GM12875 (cell line): ENCODE measurements around the gene PCK1.
A peak's percentile ranks its signal among the peaks of the same experiment; 100 is the strongest.
"Not testable (repeated sequence)": the region's sequence is repeated elsewhere in the genome, so short reads cannot be mapped to it uniquely, and the experiment has no call there.

Experiments
- H3K4me3 ChIP-seq: one replicate; pipeline ENCODE4 v1.5.1; 2011; ENCODE audit warnings: low read depth, low read length, control low read depth
- TF ChIP-seq, protein P1 (sequence below): IDR thresholded peaks from 2 replicates; pipeline ENCODE4 v1.5.1; 2011; ENCODE audit warnings: low read depth, mild to moderate bottlenecking, control low read depth, inconsistent platforms, low read length, moderate library complexity, borderline replicate concordance; ENCODE audit not compliant: insufficient read depth

PCK1 gene

GRCh38 chr20:57560554-57561355 is at the start of gene PCK1:
PCK1 (plus strand) TSS chr20:57561110; CDS start chr20:57561412, 302 bp downstream.
- TF ChIP-seq, protein P1, sequence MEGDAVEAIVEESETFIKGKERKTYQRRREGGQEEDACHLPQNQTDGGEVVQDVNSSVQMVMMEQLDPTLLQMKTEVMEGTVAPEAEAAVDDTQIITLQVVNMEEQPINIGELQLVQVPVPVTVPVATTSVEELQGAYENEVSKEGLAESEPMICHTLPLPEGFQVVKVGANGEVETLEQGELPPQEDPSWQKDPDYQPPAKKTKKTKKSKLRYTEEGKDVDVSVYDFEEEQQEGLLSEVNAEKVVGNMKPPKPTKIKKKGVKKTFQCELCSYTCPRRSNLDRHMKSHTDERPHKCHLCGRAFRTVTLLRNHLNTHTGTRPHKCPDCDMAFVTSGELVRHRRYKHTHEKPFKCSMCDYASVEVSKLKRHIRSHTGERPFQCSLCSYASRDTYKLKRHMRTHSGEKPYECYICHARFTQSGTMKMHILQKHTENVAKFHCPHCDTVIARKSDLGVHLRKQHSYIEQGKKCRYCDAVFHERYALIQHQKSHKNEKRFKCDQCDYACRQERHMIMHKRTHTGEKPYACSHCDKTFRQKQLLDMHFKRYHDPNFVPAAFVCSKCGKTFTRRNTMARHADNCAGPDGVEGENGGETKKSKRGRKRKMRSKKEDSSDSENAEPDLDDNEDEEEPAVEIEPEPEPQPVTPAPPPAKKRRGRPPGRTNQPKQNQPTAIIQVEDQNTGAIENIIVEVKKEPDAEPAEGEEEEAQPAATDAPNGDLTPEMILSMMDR = no peak
- no peak within 1 kb of the TSS for H3K4me3 ChIP-seq

GRCh38 chr20:57511709-57512108 is 49.2 kb upstream of the PCK1 start:
- not testable (repeated sequence) for H3K4me3 ChIP-seq

DNA sequence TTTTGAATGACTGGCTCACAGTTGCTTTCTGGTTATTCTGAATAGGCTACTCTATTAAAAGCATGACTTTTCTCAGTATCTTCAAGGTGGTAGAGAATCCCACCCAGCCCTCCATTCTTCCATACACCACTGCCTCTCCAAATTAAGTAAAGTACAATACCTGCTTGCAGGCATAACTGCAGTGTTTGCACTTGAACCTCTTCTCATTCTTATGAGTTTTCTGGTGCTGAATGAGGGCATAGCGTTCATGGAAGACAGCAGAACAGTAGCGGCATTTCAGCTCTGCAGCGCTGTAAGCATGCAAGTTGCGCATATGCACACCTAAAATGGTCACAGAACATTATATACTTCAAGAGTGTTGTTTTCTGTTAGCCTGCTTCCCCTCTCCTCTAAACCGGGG is 48.5 kb upstream of the PCK1 start:
- TF ChIP-seq, protein P1 = no peak

DNA sequence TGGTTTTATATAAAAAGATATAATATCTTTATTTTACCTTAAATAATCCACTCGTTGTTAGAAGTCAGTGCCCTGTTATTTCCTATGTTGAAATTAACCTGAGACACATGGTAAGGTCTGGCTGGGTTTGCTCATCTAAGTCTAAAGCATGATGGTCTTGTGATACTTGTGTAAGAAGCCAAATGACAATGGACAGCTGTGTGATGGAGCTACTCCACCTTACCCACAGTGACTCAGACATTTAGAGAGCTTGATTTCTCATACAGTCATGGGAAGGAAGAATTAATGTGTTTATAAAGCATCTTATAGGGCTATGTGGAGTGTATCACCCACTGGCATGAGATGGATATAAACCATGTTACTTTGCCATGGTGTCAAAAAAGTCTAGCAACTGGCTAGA is 47.7 kb upstream of the PCK1 start:
- H3K4me3 ChIP-seq = no peak overlapping the region
- TF ChIP-seq, protein P1 = no peak

More for the DNA sequence above, 48.5 kb upstream of the PCK1 start:
- no peak overlapping the region for H3K4me3 ChIP-seq

DNA sequence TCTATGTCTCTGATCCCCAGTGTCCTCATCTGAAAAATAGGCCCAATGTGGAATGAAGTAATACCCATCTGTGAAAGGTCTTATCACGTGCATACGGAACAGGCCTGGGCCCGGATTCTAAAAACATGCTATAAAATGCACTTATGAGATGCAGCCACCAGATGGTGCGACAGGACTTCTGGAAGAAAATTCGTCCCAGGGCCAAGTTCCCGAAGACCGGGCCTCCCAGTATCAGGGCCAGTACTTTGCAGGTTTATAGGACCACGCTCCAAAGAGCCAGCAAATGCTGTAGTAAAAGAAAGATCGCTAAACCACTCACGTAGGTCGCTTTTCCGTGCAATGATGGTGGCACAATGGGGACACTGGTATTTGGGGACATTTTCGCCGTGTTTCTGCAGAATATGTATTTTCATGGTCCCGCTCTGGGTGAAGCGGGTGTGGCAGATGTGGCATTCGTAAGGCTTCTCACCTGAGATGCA is 46.6 kb upstream of the PCK1 start:
- TF ChIP-seq, protein P1 = peak; percentile 62; the same call in 1 of the 2 replicates
- no peak overlapping the region for H3K4me3 ChIP-seq

- no peak overlapping the region for H3K4me3 ChIP-seq
- TF ChIP-seq, protein P1 = no peak
Measured at GRCh38 chr20:57517904-57518303, 43.0 kb upstream of the PCK1 start.

- H3K4me3 ChIP-seq = no peak overlapping the region
- TF ChIP-seq, protein P1 = no peak
Measured at GRCh38 chr20:57522380-57523140, 38.4 kb upstream of the PCK1 start.
